ENCODE data around the gene ATP6V1E1.
"Not testable (repeated sequence)": the region's sequence is repeated elsewhere in the genome, so short reads cannot be mapped to it uniquely, and the experiment has no call there.

Gene ATP6V1E1

DNA sequence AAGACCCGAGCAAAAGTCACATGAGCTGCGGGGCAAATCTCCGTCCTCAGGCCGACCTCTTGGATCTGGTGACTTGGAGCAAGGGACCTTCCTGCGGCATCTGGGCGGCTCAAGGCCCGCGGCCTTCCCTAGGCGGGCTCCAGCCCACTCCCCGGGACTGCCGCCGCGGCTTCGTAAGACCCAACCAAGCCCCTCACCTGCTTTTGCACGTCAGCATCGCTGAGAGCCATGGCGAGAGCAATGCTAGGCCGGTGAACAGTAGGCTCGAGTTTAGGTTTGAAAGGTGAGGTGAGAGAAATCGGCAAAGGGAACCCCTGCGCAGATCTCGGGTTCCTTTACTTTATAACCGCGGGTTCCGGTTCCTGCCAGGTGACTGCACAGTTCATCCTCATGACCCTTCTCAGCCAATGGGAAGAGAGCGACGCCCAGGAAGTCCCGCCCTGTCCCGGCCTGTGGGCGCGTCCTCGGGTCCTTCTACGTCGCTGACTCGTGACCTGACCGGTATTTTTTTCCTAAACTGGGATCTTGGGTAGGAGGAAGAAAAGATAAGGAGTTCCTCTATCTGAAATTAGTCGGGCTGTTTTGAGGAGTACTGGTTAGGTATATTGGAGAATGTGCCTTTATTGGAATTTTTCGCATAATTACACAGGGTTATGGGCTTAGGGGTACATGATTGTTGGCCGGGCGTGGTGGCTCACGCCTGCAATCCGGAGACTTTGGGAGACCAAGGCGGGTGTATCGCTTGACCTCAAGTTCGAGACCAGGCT lies at the start of gene ATP6V1E1:
TSS of gene ATP6V1E1 (minus strand) at position 344 of the 767 bp plus-strand sequence. CDS start at position 230, 114 bp downstream.
- DNase-seq, result peak; percentile 97 to 98 (median 98)

DNA sequence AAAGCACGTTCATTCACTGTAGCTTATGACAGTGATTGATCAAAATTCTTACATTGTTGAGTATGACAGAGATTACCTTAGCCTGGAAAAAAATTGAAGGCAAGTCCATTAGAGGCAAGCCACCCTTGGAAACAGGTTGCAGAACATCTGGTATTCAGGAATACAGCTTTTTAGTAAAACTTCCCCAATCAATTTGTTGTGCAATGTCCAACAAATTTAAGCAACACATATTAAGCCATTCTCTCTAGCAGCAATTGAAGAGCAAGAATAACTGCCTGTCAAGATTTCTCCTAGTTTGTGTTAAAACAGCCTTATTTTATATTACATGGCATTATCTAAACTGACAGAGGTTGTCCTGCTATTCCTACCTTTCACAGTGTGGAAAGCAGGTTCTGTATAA lies 47.0 kb upstream of the ATP6V1E1 start:
- peak; percentile 16 to 57 (median 50) for DNase-seq

GRCh38 chr22:17674152-17674551 lies 45.6 kb upstream of the ATP6V1E1 start:
- no peak for DNase-seq

- peak in 1 of 3 donors; percentile 45 for DNase-seq
These were observed 44.0 kb upstream of the ATP6V1E1 start for GRCh38 chr22:17672417-17672991.

GRCh38 chr22:17671521-17672092 lies 43.1 kb upstream of the ATP6V1E1 start:
- not testable (repeated sequence) for DNase-seq

GRCh38 chr22:17665854-17666253 lies 37.3 kb upstream of the ATP6V1E1 start:
- DNase-seq, result peak in 2 of 3 donors; percentile 35 to 40

- no peak for DNase-seq
These were observed 36.7 kb upstream of the ATP6V1E1 start for GRCh38 chr22:17665248-17665647.

DNA sequence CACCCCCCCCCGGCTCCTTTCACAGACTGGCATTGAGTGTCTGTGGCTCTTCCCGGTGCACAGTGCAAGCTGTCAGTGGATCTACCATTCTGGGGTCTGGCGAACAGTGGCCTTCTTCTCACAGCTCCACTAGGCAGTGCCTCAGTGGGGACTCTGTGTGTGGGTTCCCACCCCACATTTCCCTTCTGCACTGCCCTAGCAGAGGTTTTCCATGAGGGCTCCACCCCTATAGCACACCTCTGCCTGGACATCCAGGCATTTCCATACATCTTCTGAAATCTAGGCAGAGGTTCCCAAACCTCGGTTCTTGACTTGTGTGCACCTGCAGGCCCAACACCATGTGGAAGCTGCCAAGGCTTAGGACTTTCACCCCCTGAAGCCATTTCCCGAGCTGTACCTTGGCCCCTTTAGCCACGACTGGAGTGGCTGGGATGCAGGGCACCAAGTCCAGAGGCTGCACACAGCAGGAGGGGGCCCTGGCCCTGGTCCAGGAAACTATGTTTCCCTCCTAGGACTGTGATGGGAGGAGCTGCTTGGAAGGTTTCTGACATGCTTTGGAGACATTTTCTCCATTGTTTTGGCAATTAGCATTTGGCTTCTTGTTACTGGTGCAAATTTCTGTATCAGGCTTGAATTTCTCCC lies 36.0 kb upstream of the ATP6V1E1 start:
- DNase-seq, result no peak

DNA sequence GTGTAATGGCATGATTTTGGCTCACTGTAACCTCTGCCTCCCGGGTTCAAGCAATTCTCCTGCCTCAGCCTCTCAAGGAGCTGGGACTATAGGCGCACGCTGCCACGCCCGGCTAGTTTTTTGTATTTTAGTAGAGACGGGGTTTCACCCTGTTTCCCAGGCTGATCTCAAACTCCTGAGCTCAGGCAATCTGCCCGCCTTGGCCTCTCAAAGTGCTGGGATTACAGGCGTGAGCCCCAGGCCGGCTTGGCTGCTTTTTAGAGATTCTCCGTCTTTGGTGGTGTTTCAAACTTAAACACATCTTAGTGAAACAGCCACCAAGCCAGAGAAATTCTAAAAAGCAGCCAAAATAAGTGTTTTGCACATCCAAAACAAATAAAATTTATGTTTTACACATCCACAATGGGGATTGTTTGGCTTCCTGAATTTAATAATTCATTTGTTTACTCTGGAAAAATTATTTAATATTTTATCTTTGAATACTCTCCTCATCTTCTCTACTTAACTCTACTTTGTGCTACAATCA lies 28.4 kb upstream of the ATP6V1E1 start:
- DNase-seq, result no peak

GRCh38 chr22:17655289-17655688 lies 26.7 kb upstream of the ATP6V1E1 start:
- DNase-seq, result no peak

GRCh38 chr22:17648569-17648968 lies 20.0 kb upstream of the ATP6V1E1 start:
- DNase-seq, result peak in 2 of 3 donors; percentile 60 to 69

DNA sequence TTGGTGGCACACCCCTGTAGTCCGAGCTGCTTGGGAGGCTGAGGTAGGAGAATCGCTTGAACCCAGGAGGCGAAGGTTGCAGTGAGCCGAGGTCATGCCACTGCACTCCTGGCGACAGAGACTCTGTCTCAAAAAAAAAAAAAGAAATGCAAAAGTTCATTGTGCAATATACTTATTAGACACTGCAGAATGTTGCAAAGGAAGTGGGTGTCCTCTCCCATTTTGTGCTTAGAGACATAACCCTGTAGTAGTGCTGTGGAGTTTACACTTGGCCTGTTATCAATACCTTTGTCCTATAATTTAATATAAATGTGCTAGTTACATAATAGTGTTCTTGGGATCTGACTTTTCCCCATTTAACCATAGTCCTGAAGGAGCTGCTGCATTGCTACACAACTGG lies 19.4 kb upstream of the ATP6V1E1 start:
- peak; percentile 35 to 69 (median 62) for DNase-seq

GRCh38 chr22:17647452-17647851 lies 18.9 kb upstream of the ATP6V1E1 start:
- no peak for DNase-seq

DNA sequence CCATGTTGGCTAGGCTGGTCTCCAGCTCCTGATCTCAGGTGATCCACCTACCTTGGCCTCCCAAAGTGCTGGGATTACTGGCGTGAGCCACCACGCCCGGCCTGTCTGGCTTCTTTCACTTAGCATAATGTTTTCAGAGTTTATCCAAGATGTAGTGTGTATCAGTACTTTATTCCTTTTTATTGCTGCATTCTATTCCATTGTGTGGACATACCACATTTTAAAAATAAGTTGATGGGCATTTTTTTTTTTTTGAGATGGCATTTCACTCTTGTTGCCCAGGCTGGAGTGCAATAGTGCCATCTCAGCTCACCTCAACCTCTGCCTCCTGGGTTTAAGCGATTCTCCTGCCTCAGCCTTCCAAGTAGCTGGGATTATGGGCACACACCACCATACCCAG lies 13.8 kb upstream of the ATP6V1E1 start:
- not testable (repeated sequence) for DNase-seq

GRCh38 chr22:17641269-17641668 lies 12.7 kb upstream of the ATP6V1E1 start:
- peak in 2 of 3 donors; percentile 27 to 33 for DNase-seq

DNA sequence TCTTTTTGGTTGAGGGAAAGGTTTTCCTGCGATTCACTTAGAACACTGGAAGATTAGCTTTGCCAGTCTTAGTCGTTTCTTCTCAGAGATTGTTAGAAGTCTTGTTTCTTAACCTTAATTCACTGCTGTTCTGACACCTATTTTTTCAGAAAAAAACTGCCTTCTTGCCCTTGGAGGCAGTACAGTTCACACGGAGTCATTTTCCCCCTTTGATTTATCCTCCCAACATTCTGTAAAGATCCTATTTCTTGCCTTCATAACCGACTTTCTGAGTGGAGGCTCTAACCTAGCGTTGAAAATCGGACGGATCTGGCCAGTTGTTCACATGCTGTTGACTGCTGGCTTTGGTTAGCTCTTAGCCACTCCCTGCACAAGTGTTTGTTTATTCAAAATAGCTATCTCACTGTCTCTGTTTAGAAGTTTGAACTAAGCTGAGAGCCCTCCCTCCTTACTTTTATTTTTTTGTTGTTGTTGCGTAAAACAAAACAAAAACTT lies 10.7 kb upstream of the ATP6V1E1 start:
- DNase-seq, result peak; percentile 36 to 45 (median 40)

GRCh38 chr22:17638432-17639246 lies 10.1 kb upstream of the ATP6V1E1 start, which contains the start of gene BCL2L13:
Gene BCL2L13, plus strand, starts transcription at chr22:17638757. Its CDS starts 16,955 bp downstream, at chr22:17655712.
- peak; percentile 87 to 93 (median 89) for DNase-seq

GRCh38 chr22:17638182-17638431 lies 9.6 kb upstream of the ATP6V1E1 start:
- DNase-seq, result no peak

GRCh38 chr22:17637490-17638181 lies 9.1 kb upstream of the ATP6V1E1 start:
- DNase-seq, result no peak

DNA sequence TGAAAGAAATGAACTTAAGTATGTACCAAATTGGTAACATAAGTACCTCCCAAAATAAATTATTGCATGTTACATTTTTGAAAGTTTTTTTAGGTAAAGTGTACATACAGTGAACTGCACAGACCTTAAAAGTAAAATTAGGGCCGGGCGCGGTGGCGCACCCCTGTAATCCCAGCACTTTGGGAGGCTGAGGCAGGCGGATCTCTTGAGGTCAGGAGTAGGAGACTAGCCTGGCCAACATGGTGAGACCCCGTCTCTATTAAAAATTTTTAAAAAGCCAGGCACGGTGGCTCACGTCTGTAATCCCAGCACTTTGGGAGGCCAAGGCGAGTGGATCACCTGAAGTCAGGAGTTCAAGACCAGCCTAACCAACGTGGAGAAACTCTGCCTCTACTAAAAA lies 8.3 kb upstream of the ATP6V1E1 start:
- DNase-seq, result not testable (repeated sequence)

DNA sequence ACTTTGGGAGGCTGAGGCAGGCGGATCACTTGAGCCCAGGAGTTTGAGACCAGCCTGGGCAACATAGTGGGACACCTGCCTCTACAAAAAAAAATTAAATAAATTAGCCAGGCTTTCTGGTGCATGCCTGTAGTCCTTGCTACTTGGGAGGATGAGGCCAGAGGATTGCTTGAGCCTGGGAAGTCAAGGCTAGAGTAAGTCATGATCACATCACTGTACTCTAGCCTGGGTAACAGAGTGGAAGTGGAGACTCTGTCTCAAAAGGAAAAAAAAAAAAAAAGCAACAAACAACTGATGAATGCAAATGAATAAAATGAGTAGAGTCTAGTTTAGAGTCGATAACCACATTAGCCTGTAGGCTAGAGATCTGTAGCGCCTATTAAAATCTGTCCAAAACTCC lies 6.1 kb upstream of the ATP6V1E1 start:
- peak in 1 of 3 donors; percentile 67 for DNase-seq

GRCh38 chr22:17633998-17634323 lies 5.4 kb upstream of the ATP6V1E1 start:
- no peak for DNase-seq

All from suppressor macrophage treated with lipopolysaccharide for 1 hour (primary cell).